Nucleus accumbens (tissue), 56 donors: ENCODE results near the gene CFAP46.
A peak's percentile ranks its signal among the peaks of the same experiment; 100 is the strongest.

Experiments
- DNase-seq, 56 donors: peaks; one replicate each; lab custom pipeline; 2025; lab: John Stamatoyannopoulos, UW

Gene CFAP46

DNA sequence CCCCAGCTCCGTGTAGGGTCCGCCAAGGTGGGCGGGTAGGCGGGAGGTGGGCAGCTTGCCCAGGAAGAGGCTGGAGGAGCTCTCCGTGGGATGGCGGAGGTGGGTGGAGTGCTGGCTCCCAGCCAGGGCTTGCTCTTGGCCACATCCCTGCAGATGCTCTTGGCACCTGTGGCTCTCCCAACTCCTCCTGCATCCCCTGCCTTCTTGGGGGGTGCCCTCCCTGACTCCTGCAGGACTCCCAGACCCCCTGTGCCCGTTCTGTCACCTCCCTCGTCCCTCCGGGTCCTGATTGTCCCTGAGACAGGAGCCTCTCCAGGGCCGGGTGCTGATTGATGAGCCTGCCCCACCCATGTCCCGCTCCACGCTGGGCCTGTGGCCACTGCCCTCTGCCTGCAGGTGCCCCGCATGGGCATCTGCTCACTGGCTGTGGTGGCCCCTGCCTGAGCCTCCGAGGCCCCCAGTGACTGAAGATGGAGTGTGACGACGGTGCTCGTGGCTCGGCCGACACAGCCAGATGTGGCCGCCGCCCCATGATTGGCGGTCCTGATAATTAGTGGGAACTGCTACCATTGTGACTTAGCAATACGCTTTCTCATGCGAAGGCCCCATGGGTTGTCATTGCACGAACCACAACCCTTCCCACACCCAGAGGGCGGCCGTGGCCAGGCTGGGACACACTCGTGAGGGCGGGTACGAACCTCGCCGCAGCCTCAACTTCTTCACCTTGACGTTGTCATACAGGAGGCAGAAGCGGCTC lies 23.6 kb downstream of the CFAP46 start:
- peak in 1 of 56 donors; percentile 12 for DNase-seq

DNA sequence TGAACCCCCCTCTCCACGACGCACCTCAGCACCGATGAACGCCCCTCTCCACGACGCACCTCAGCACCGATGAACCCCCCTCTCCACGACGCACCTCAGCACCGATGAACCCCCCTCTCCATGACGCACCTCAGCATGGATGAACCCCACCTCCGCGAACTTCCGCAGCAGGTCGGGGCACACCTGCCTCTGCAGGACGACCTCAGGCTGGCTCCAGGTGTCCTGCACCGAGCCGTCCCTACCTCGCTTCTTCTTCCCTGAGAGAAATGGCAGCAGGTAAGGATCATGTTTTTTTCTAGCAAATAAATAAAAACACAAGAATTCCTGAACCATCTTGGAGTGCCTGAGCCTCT lies 24.1 kb downstream of the CFAP46 start:
- DNase-seq = no peak

DNA sequence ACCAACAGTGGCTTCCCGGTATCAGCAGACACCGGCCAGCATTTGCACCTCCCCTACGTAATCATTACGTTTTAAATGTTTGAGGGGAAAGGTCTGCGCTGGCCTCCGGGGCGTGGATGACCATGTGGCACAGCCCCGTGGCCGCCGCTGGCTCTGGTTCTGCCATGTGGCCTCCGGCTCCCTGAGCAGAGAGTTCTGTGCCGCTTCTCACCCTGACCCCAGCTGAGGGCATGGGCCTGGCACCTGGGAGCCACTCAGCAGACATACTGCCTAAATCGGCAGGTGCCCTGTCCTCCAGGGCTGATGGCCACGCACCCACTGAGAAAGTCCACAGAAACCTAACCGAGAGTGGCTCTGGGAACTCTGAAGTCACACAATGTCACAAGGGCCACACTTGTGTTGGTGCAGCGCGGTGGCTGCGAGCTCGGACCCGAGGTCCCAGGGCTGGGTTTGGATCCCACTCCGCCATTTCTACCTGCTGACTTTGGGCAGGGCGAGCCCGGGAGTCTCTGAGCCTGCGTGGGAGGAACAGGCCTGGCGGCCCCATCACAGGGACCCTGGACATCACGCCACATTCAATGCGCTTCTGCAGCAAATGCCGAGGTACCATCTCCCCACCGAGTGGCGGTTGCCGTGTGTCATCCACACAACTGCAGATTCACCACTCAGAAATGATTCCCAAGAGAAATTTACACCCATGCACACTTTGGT lies 25.3 kb downstream of the CFAP46 start:
- DNase-seq = no peak

DNA sequence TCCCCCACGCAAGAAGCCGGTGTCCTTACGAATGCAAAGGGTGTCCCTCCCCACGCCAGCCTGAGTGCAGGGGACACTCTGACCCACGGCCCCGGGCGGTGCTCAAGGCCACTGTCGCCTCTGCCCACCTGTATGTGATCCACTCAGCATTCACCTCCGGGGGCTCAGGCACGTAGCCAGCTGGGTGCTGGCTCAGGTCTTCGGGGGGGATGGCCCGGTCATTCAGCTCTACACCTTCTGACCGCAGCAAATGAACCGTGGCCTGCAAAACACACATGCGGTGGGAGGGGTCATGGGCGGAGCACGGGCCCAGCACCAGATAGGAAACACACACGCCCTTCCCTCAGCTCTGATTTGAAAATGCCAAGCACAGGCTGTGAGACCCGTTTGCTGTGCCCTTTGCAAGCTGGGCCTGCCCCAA lies 25.9 kb downstream of the CFAP46 start:
- no peak for DNase-seq

DNA sequence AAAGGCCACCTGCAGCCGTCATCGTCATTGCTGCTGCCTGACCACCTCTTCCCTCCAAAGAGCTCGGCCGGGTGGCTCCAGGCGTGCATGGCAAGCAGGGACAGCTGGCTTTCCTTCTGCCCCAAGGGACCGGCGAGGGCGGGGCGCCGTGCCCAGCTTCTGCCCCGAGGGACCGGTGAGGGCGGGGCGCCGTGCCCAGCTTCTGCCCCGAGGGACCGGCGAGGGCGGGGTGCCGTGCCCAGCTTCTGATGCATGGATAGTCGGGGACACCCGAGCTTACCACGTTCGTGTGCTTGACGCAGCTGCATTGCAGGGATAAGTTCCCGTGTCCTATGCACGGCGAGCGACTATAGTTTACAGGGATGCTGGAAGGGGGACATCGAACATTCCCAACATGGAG lies 27.0 kb downstream of the CFAP46 start:
- no peak for DNase-seq

DNA sequence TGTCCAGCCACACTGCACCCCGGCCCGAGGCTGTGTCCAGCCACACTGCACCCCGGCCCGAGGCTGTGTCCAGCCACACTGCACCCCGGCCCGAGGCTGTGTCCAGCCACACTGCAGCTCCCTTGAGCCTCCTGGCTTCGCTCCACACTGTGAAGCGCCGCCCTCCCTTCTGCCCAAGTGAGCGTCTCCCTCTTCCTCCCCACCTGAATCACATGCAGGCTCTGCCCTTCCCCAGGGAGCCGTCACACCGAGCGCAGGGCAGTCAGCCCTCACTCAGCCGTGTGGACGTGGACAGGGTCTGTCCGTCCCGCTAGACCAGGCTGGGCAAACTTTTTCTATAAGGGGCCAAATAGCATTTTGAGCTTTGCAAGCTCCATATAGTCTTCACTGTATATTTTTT lies 27.6 kb downstream of the CFAP46 start:
- no peak for DNase-seq

DNA sequence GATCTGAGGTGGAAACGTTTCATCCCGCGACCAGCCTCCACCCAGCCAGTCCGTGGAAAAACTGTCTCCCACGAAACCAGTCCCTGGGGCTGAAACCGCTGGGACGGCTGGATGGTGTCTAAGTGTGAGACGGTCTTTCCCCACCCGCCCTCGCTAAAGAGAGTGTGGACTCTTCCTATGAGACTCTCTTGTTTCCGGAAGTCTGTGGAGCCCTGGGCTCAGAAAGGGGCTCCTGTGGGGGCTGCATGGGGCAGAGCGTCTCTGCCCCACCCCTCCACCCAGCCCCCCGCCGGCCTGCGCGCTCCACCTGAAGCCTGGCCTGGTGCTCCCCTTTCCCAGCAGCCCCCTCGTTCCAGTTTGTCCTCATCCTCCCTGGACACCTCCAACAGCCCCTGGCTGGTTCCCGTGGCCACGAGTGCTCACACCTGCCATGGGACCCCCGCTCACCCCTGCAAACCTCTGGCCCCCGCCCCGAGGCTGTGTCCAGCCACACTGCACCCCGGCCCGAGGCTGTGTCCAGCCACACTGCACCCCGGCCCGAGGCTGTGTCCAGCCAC lies 28.7 kb downstream of the CFAP46 start:
- DNase-seq = no peak

DNA sequence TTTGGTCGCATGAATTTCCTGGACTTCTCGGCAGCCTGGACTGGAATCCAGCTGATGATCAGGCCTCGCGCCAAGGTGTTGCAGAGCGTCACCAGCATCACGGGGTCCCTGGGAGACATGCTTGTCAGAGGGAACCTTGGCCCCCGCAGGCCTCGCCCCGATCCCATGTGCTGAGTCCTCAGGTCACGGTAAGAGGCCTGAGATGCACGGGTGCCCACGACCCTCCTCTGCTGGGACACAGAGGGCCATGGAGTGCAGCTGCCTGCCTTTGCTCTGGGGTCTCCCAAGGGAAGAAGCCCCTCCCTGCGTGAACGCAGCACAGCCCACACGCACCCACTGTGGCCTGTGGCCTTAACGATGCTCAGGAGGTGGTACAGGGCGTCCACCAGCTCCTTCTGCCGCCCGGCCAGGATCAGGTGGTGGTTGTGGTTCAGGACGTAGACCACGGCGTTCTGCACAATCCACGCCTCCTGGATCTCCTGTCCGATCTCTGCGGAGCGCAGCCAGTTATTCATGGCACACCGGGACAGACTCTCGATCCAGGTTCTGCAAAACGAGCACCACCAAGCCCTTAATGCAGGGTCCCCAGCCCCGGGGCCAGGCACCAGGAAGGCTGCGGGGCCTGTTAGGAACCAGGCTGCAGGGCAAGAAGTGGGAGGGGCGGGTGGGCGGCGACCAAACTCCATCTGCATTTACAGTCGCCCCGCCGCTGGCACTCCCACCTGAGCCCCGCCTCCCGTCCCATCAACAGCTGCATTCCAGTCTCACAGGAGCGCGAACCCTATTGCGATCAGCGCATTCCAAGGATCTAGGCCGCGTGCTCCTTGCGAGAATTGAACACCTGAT lies 29.4 kb downstream of the CFAP46 start:
- DNase-seq = no peak

DNA sequence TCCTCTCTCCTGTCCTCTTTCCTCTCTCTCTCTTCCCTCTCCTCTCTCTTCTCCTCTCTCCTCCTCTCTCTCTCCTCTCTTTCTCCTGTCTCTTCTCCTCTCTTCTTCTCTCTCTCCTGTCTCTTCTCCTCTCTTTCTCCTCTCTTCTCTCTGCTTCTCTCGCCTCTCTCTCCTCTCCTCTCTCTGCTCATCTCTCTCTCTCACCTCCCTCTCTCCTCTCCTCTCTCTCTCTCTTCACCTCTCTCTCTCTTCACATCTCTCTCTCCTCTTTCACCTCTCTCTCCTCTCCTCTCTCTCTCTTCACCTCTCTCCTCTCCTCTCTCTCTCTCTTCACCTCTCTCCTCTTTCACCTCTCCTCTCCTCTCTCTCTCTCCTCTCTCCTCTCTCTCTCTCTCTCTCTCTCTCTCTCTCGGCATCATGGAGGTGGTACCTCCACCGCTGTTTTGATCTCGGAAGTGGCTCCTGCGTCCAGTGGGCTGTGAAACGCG lies 30.1 kb downstream of the CFAP46 start:
- DNase-seq = no peak

DNA sequence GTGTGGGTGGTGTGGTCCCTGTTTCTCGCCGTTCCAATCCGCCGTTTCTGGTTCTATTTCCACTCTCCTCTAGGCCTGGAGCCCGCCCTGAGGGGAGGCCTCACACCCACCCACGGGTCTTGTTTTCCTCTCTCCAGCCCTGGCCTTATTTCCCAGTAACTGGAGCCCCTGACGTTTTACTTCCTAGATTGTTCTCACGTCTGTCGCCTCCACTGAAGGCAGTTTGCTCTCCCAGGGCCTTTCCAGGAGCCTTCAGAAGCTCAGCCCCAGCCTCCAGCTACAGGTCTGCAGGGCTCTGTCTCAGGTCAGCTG lies 30.6 kb downstream of the CFAP46 start:
- no peak for DNase-seq

DNA sequence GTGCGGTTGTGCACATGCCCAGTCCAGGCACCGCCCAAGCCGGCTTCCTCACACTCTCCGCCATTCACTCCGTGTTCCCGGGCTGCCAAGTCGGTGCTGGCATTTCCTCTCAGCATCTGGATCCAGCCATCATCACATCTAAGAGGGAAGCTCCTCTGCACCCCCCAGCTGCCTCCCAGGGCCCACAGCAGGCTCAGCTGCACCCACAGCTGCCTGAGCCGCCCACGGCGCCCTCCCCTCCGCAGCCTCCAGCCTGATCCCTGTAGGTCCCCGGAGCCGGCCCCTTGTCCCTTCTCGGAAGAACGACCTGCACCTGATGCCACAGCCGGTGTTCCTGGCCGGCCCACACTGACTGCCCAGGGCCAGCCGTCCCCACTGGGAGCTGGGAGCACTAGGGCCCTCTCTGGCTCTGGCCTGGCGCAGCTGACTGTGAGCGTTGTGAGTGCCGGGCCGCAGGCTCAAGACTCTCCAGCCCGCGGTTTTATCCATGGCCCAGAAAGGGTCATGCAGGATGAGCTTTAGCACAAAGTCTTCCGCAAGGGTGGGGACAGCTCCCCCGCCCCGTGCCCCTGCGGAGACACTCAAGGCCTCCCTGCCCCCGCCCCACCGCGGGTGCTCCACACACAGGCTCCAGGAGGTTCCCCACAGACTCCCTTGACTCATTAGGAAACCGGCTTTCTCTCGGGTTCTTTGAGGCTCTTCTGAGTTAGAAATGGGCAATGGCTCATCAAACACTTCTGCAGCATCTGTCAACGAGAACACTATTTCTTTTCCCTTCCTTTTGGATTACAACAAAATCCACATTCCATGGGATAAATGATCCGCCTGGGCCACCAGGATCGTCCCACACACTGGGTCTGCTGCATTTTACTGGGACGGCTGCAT lies 31.2 kb downstream of the CFAP46 start:
- no peak for DNase-seq

DNA sequence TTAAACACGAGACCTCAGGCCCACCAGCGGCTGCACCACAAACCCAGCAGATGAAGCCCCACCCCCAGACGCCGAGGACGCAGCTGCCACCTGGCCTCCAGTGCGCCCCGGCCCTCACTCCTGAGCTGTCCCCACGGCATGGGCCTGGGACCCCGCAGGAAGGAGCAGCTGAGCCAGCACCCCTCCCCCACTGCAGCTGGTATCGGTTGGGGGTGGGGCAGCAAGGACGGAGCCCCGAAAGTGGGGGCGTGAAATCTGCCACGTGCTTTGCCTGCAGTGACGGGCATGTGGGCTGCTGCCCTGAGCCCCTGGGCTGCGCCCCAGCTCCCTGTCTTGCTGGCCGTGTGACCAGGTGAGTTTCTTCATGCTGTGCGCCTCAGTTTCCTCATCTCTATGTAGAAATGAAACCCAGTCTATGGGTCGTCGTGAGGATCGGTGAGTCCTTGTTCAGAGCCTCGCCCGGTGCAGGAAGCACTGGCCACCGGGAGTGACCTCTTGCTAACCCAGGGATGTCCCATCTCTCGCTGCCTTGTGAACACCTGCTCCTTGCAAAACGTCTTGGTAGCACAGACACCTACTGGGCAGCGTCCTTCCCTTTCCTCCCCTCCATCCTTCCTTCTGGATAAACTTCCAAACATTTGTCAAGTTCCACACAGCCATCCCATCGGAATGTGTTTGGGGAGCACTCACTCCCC lies 32.0 kb downstream of the CFAP46 start:
- no peak for DNase-seq

DNA sequence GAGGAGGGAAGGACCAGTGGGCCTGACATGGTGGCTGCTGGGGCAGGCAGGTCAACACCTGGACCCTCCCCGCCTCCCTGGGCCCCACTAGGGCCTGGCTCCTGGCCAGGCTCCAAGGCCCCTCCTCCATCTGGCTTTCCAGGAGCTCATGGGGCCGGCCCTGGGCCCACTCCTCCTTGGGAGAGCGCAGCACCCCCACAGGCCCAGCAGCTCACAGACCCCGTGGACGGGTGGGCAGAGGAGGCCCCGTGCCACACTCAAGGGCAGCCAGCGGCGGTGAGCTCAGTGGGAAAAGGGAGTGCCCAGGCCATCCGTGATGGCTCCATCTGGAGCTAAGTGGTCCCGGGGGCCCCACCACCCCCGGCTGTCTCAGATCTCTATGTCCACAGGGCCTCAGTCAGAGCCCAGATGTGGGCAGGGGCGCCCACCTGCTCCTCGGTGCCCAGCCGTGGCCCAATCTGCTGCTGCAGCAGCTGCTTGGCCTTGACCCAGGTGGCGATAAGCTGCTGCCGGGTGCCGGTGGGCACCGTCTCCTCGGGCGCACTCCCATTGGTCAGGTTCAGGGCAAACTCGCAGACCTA lies 32.8 kb downstream of the CFAP46 start:
- no peak for DNase-seq

DNA sequence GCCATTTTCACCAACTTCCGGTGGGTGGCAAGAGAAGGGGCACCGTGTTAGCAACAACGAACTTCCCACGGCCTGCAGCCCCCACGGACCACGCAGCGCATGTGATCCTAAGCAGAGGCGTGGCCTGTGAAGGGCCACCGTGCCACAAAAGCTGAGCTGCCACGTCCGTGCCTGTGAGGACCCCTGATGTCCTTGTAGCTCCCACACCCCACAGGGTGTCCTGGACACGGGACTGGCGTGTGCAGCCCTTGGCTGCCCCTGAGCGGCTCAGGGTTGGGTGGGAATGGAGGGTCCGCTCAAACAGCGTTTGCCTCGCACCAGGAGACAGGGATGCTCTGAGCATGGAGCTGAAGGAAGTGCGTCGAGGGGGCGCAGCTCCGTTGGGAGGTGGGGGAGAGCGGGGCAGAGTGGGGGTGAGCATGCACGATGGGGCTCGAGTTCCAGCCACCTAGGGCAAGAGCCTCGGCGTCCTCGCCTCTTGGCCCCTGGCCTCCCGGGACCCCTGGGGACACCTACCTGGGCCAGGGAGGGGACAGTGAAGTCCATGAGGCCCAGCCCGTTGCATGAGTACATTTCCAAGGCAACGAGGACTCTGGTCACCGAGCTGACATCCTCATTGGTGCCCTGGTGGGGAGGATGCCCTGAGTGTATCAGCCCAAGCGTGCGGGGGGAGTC lies 33.6 kb downstream of the CFAP46 start:
- no peak for DNase-seq

DNA sequence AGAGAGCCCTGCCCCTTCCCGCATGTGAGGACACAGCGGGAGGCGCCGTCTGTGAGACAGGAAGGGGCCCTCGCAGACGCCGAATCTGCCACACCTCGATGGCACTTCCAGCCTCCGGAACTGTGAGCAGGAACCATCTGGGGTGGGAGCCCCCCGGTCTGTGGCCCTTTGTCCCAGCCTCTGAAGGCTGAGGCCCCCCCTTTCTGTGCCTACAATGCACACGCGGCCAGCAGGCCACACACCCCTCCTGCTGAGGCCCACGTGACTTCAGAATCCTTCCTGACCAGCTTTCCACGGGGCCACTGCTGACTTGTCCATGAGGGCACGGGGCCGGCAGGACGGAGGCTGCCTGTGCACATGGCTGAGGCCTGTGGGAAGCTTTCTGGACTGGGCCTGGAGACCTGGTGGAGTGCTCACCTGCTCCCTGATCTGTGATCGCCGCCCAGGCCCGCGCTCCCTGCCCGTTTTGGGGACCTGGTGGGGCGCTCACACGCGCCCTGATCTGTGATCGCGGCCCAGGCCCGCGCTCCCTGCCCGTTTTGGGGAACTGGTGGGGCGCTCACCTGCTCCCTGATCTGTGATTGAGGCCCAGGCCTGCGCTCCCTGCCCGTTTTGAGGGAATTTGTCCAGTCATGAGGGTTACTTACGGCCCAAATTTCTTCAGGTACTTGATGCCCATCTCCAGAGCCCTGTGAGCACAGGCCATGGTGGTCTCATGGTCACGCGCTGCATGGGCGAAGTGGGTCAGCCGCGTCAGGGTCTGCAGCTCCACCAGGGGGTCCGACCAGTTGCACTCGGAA lies 34.3 kb downstream of the CFAP46 start:
- no peak for DNase-seq

DNA sequence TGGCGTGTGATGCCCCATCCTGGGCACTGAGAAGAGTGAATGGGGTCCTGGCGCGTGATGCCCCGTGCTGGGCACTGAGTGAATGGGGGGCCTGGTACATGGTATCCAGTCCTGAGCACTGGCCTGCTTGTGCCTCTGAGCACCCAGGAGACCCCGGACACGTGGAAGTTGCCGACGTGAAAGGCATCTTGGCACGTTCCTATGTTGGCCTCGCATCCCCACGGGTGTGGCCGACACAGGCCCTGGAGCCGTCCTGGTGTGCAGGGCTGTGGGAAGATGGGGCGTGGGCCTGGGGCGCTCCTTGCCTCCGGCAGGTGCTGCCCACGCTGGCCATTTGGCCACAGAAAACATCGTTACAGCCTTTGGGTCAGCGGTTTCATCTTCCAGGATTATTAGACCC lies 35.5 kb downstream of the CFAP46 start:
- no peak for DNase-seq

DNA sequence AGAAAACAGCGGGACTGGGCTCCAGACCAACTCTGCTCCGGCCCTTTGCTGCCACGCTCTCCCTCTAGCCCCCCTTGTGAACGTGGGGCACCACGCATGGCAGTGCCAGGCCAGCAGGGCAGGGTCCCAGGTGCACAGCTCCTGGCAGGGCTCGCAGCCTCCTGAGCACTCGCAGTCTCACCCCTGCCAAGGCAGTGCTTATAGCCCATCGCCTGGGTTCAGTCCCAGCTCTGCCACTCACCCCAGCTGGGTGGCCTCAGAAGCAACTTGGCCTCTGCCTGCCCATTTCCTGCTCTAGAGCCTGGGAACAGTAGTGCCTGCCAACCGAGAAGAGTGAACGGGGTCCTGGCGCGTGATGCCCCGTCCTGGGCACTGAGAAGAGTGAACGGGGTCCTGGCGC lies 36.3 kb downstream of the CFAP46 start:
- DNase-seq = peak in 10 of 56 donors; percentile 6 to 54 (median 30)

DNA sequence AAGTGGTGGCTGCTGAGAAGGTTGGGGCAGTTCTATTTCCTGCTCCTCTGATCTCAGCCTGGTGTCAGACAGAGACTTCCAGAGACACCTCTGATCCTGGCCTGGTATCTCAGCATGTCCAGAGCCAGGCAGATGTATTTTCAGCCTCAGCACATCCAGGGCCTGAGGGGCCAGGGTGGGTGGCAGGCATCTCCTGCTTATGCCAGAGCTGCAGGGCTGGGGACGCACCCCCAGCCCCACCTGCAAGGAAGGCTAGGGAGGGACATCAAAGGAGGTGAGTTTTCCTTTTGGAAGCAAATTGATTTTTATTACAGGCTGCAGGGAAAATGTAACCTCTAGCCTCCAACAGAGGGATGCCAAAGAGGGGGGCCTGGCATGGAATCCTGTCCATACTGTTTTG lies 36.7 kb downstream of the CFAP46 start:
- DNase-seq = no peak
